NCI-H2196 (cell line): ENCODE data around the gene CD22.

Experiments used
- DNase-seq: peaks from one replicate; lab custom pipeline; 2025; ENCODE audit not compliant: unreplicated experiment; lab: John Stamatoyannopoulos, UW

Gene CD22

GRCh38 chr19:35341006-35341405 is 12.0 kb downstream of the CD22 start:
- no peak for DNase-seq

- DNase-seq = no peak
Observed at GRCh38 chr19:35341565-35342225, 12.7 kb downstream of the CD22 start.

DNA sequence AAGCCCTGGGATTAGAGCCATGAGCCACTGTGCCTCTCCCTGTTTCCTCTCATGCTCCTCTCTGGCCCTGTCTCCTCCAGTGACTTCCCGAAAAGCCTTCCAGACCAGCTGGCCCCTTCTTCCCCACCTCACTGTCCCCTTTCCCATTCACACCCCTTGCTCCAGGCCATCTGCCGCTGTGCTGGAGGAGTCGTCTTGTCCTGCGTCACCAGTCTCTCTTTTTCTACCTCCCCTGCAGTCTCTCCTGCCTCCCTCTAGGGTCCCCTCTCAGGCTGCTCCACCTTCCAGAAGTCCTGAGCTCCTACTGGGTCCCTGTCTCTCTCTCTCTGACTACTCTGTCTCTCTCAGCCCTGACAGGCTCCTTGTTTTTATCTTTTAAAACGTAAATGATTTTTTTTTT is 13.4 kb downstream of the CD22 start:
- DNase-seq = no peak

DNA sequence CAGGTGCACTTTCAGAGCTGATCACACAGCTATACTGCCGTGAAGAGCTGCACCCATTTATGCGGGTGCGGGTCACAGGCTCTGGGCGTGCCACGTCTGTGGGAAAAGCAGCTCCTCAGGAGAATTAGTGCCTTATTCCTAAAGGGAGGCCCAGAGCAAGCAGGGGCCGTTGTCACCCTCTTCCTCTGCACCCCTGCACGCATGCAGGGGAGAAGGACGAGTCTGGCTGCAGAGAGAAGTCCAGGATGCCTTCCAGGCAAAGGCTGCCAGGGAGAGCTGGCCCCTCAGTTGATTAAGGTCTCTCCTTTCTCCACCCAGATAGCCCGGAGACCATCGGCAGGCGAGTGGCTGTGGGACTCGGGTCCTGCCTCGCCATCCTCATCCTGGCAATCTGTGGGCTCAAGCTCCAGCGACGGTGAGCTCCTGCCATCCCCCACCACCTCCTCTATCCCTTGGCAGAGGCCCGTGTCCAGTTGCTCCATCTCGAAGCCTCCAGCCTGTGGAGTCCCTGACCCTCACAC is 15.6 kb downstream of the CD22 start:
- DNase-seq = no peak

DNA sequence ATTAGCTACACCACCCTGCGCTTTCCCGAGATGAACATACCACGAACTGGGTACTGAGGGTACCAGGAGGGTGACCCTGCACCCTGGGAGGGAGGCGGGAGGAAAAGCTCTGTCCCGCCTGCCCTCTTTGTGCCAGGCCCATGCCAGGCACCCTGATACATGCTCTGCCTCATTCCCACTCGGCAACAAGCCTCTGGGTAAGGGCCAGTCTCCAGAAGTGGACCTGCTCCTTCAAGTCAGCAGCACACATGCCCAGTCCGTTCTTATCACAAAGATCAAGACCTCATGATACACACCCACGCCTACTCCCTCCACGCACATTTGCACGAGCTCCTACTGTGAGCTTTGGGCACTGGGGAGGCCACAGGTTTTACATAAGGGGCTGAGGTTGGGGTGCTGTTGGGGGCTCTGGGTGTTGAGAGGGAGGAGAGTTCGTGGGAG is 16.7 kb downstream of the CD22 start:
- no peak for DNase-seq

DNA sequence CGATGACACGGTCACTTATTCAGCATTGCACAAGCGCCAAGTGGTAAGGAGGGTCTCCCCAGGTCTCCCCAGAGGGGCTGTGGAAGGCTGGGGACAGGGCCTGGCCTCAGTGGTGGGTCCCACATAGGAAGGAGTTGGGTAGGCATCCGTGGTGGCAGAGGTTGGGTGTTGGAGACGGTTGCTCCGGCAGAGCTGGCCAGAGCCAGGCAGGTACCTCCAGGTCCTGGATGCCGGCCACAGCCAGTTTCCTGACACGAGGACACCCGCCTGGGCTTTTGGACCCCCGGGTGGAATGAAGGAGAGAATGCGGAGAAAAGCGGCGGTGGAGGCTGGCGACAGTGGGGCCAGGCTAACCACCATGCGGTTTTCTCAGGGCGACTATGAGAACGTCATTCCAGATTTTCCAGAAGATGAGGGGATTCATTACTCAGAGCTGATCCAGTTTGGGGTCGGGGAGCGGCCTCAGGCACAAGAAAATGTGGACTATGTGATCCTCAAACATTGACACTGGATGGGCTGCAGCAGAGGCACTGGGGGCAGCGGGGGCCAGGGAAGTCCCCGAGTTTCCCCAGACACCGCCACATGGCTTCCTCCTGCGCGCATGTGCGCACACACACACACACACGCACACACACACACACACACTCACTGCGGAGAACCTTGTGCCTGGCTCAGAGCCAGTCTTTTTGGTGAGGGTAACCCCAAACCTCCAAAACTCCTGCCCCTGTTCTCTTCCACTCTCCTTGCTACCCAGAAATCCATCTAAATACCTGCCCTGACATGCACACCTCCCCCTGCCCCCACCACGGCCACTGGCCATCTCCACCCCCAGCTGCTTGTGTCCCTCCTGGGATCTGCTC is 17.4 kb downstream of the CD22 start:
- DNase-seq = no peak

DNA sequence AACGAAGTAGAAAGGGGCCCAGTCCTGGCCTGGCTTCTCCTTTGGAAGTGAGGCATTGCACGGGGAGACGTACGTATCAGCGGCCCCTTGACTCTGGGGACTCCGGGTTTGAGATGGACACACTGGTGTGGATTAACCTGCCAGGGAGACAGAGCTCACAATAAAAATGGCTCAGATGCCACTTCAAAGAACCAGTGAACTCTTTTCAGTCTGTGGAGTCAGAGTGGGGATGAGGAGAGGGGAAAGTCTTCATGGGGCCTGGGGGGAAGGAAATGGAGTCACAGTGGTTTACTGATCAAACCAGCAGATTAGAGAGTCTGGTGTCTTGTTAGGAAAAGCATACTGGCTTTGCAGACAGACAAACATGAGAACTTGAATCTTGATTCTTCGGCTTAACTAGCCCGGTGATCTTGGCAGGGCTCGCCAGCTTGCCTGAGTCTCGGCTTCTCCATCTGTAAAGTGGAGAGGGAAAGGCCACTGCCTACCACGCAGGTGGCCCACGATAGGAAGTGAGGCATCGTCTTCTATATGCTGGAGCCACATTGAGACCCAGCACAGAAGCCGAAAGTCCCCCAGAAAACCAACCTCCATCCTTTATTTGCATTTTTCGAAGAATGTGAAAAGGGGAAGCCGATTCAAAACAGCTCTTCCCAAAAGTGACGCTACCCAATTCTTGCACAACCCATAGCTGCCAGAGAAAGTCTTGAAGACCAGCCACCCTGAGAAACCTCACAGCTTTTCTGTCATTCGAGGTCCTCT is 18.4 kb downstream of the CD22 start, which contains the start of gene FFAR1:
FFAR1 (plus strand) TSS at position 732 of the 759 bp plus-strand sequence. CDS start 3,650 bp downstream, outside the sequence.
- no peak for DNase-seq

DNA sequence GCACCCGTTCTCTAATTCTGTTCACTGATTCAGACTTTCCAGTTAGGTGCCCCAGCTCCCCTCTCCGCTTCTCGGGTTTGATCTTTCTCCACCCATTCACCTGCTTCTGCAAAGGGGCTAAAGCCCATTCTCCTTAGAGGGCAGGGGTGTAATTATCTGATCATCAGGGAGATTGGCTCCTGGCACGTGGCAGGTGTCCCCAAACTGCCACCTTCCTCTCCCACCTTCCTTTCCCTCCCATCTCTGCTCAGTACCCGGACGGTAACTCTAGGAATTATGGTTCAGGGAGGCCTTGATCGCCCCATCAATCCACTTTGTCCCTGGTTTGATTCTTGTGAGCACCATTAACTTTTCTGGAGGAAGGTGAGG is 18.9 kb downstream of the CD22 start:
- DNase-seq = no peak

DNA sequence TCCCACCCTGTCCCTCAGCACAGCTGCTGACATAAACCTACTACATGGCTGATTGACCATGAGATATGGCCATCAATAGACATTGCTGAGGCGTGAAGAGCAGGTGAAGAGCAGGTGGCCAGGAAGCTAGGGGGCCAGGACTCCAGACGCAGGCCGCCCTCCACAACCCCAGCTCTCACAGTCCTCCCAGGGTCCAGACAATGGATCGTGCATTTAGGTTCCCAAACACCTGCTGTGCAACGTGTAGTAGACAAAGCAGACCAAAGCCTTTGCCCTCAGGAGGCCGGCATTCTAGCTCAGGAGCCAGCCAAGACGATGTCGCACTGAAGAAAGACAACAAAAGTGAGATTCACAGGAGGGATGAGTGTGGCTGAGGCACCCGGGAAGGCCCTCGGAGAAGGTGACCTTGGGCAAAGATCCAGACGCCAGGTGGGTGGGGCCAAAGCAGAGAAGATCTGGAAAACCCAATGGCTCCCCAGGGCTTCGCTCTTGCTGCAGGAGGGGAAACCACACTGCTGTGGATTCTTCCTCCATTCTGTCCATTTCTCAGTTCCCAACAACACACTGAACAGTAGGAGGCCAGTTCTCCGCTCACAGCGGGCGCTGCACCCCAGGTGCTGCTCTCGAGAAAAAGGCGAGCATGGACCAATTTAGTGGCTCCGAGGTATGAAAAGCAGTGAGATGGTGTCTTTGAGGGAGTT is 20.1 kb downstream of the CD22 start:
- DNase-seq = no peak

- DNase-seq = no peak
Observed at GRCh38 chr19:35349614-35350521, 20.9 kb downstream of the CD22 start.

DNA sequence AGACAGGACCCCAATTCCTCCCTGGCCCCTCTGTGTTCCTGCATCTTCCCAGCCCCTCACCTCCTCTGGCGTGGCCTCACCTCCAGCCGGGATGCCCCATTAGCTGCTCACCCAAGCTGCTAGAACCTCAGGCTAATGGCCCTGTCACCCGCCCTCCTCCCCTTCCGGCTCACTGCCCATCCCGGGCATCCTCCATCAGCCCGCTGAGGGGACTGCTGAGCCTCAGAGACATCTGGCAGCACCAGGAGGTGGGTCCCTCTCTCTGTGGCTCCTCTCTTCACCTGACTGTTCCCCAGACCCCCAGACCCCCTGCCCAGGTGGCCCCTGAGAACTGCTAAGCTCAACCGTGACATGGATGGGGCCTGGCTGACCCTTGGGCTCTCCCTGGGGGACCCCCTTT is 21.6 kb downstream of the CD22 start:
- DNase-seq = no peak

- no peak for DNase-seq
Observed at GRCh38 chr19:35351411-35352176, 22.6 kb downstream of the CD22 start.

- no peak for DNase-seq
Observed at GRCh38 chr19:35352177-35352447, 23.1 kb downstream of the CD22 start.

DNA sequence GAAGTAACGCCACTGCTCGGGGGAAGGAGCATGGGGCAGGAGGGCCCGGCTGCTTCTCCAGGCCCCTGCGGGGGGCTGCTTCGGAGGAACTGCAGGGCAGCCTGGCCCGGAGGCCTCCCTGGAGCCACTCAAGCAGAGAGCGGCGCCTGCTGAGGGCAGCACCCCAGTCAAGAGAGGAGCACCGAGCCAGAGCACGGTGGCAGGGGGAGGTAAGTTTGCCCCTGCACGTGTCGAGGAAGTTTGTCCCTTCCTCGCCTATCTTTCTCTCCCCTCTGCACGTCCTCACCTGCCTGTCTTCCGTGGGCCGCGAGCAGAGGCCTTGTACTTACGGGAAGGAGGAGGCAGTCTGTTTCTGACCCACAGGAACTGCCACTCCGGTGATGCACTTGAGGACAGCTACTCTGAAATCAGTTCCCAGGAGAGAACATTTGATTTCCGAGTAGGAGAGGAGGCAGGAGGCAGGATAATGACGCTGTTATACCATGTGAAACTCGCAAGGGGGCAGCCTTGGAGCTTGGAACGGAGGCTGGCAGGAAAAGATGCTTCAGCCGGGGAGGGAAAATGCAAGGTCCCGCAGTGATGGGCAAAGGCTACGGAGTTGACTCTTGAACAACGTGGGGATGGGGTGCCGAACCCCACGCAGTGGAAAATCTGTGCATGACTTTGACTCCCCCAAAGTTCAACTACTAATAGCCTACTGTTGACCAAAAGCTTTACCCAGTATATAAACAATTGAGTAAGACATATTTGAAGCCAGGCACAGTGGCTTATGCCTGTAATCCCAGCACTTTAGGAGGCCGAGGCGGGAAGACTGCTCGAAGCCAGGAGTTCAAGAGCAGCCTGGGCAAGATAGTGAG is 23.7 kb downstream of the CD22 start:
- peak; percentile 83 for DNase-seq

- no peak for DNase-seq
Observed at GRCh38 chr19:35353635-35354034, 24.6 kb downstream of the CD22 start.

GRCh38 chr19:35354898-35355297 is 25.9 kb downstream of the CD22 start:
- no peak for DNase-seq

- DNase-seq = no peak
Observed at GRCh38 chr19:35355791-35356460, 26.9 kb downstream of the CD22 start.
